OCI-M1 (cell line): Measurements from ENCODE around the gene LRRC56.

Source experiments
- DNase-seq: peaks from one replicate; lab custom pipeline; 2025; lab: John Stamatoyannopoulos, UW

LRRC56 gene

DNA sequence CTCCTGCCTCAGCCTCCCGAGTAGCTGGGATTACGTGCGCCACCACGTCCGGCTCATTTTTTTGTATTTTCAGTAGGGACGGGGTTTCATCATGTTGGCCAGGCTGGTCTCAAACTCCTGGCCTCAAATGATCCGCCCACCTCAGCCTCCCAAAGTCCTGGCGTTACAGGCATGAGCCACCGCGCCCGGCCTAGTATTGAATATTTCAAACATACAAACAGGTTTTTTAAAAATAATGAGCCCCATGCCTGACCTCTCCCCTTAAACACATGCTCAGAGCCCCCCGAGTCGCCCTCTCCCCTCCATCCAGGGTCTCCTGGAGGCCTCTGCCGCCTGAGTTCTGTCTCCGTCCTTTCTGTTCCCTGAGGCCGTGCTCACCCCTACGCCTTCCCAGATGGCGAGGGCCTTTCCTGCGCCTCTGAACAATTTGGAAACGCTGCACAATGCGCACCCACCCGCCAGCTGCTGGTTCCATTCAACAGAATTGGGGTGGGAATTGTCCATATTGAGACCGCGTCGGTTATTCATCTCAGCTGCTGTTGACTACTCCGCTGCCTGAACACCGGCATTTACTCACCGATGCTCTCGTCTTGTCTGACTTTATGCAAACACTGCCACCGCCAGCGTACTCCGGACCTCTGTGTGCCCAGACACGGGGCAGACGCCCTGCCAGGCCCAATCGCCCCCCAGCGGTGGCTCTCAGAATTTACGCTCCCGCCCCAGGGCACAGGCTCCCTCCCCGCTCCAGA lies 16.7 kb upstream of the LRRC56 start:
- DNase-seq: no peak

- no peak for DNase-seq
Measured at GRCh38 chr11:521177-521688, 16.1 kb upstream of the LRRC56 start.

- no peak for DNase-seq
Measured at GRCh38 chr11:526192-526591, 11.1 kb upstream of the LRRC56 start.

GRCh38 chr11:528166-528814 lies 9.0 kb upstream of the LRRC56 start:
- DNase-seq: no peak

DNA sequence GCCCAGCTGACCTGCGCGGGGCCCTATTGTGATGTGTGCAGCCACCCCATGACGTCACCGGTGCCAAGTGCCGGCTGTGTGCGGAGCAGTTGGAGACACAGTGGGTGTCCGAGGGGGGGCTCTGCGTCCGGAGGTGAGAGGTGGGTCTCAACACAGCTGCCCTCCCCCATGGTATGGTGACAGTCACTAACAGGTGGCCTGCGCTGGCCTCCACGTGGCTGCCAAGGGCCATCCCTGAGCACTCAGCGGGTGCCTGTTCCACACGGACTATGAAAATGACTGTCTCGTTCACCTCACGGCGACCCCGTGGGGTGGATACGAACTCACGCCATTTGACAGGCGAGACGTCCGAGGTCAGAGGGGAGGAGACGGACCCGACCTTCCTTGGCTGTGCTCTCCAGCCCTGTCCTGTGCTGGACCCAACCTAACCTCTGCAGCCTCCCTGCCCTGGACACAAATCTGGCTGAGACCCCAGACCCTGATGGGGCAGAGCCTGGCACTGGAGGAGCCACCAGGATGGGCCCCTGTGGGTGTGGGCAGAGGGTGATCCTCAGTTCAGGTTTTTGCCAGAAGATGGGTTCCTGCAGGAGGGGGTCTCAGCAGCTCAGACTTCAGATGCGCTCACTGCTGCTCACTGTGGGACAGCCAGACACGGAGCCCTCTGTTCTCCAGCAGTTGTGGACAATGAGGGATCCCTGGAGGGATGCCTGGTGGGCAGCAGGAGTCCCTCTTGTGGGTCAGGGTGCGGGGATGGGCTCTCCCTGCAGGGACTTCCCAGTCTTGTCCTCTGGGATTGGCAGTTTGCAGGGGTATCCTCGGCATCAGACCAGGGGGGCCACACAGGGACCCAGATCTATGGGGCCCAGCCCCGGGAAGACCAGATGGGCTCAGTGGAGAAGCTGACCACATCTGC lies 8.3 kb upstream of the LRRC56 start:
- no peak for DNase-seq

DNA sequence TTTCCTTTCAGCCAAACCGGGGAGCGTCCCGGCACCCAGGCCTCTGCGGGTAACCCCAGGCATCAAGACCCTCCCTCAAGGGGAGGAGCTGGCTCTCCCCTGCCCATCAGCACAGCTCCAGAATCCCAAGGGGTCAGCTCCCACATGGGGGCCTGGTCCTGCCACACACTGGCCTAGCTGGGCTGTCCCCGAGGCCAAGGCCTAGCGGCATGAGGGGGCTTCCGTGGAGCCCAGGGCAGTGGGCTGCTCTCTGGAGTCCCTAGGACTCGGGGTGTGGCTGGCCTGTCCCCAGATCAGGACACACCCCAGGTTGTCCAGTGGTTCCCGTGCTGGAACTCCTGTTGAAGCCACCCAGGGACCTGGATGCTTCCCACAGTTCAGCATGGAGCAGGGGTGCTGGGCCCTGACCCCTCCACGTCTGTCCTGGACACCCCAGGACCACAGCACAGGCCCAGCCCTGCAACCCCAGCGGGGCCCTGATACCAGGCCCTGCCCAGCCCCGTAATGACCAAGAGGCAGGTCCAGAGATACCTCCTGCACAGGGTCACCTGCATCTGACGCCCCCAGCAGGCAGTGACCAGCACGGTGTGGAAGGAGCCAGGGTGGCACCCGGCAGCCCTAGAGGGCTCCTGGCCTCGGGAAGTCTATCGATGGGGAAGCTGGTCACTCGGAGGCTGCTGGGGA lies 7.5 kb upstream of the LRRC56 start:
- no peak for DNase-seq

DNA sequence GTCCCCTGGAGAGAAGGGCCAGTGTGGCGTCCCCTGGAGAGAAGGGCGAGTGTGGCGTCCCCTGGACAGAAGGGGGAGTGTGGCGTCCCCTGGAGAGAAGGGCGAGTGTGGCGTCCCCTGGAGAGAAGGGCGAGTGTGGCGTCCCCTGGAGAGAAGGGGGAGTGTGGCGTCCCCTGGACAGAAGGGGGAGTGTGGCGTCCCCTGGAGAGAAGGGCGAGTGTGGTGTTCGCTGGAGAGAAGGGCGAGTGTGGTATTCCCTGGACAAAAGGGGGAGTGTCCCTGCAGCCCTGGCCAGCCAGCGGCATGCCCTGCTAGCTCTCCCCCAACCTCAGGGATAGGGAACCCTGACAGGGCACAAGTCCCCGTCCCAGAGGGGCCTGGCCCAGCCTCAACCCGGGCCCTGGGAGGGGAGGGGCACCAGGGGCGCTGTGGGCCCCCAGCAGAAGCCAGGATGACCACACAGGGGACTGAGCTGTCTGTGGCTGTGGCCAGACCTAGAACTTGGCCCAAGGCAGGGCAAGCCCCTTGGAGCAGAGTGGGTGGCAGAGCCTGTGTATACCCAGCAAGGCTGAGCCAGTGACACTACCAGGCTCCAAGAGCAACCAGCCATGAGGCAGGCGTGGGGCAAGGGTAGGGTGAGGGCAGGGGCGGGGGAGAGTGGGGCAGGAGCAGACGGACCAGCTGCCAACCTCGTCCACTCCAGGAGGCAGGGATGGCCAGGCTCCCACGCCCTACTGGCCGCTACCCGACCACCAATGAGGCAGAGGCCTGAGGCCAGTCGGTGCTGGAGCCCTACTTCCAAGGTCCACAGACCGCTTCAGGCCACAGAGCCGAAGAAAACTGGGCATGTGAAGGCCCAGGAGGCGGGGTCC lies 6.1 kb upstream of the LRRC56 start:
- DNase-seq: no peak

GRCh38 chr11:531919-532526 lies 5.3 kb upstream of the LRRC56 start:
- no peak for DNase-seq

GRCh38 chr11:532527-532985 lies 4.8 kb upstream of the LRRC56 start:
- DNase-seq: no peak

GRCh38 chr11:532986-533585 lies 4.2 kb upstream of the LRRC56 start:
- no peak for DNase-seq

- no peak for DNase-seq
Measured at GRCh38 chr11:533586-534395, 3.5 kb upstream of the LRRC56 start.

DNA sequence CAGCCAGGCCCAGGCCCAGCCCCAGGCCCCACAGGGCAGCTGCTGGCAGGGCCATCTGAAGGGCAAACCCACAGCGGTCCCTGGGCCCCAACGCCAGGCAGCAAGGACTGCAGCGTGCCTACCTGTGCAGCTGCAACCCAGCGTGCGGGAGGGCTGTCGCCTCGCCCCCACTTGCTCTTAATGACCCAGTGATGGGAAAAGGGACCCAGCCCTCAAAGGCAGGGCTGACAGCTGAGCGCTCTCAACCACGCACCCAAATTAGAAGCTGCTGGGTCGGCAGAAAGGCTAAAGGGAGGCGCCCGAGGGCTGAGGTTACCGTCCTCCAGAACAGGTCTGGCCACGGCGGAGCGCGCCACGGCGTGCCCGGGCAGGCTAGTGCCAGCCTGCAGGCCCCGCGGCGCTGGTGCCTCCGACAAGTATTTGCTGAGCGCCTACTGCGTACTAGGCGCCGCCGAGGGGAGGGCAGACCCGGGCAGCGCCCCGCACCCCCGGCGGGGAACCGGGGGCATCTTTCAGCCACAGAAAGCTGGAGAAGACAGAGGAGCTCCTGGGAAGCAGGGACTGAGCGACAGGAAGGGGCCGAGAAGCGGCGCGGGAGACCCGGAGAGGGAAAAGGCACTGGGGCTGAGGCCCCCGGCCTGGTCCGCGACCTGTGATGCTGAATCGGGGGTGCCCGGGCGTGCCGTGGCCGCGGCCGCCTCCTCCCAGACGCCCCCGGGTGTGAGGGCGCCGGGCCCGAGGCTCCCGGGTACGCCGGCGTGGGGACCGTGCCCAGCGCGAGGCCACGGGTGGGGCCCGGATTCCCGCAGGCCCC lies 2.7 kb upstream of the LRRC56 start:
- DNase-seq: no peak

DNA sequence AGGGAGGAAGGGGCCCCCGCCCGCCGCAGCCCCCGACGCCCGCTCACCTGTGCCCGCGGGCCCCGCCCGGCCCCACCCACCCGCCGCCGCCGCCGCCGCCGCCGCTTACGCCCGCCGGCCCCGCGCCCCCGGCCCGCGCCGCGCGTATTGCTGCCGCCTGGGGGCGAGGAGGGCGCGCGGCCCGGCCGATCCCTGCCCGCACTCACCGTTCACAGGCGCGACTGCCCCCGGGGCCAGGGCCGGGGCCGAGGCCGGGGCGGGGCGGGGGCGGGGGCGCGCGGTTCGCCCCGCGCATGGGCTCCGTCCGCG lies 2.2 kb upstream of the LRRC56 start:
- no peak for DNase-seq

DNA sequence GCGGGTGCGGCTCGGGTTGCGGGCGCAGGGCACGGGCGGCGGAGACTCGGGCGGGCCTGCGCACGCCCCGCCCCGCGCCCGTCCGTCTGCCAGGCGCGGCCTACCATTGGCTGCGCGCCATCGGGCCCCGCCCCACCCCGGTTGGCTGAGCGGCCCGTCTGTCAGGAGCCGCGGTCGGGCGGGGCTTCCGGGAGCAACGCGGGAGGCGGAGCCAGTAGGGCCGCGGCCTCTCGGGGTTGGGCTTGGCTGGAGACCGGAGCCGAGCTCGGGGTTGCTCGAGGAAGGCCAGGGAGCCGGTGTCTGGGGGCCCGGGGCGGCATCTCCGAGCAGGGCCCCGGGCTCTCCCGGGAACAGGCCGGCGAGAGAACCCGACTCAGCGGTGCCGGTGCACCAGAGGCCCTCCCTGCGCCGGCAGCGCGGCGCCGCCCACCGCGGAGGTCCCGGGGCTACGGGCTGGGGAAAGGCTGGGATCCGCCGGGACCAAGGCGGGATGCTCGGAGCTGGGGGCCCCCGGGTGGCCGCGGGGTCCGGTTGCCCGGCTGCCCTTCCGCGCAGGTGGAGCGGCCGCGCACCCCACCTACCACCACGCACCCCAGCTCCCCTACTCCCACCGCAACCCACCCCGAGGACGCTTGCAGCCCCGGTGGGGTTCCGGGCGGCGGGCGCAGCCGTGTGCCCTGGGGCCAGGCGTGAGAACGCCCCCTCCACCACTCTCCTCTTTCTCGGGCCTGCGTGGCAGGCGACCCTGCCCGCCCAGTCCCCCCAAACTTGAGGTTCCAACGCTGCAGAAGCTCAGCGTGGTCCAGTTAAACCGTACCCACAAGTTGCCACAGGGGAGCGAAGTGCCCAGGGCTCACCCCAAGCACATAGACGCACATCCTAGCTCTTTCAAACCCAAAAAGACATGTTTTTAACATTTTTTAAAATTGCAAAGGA lies 1.5 kb upstream of the LRRC56 start, which contains the start of gene HRAS:
Gene HRAS (minus strand): TSS at position 58 of the 936 bp plus-strand sequence.
- DNase-seq: peak; percentile 97

DNA sequence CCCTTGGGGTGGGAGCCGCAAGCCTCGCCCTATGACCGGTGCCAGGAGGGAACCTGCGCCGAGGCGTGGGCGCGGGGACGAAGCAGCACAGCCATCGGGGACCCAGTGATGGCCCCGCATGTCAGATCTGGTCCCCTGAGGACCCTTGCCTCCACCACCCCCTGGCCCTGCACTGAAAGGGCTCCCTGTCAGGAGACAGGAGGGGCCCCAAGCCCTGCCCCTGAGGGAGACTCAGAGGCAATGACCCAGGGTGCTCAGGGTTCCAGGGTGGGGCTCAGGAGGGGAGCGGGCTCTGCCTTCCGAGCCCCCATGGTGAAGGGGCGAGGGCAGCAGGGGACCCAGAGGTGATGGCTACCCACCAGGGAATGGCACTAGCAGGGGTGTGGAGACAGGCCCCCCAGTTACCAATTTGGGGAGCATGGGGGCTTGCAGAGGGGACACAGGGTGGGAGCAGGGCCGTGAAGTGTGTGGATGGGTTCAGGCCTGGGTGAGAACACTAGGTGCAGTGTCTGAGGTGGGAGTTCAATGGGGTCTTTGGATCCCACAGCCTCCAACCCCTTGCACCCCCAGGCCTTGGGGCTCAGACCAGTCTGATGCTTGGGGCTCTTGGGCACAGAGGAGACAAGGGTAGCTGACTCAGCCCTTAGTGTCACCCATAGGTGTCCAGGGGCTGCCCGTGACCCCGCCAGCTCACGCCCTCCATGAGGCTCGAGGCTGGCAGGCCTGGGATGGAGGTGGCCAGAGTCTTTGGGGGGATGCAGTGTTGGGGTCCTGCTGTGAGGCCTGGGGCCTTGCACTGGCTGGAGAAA lies 499 bp downstream of the LRRC56 start:
- DNase-seq: no peak

DNA sequence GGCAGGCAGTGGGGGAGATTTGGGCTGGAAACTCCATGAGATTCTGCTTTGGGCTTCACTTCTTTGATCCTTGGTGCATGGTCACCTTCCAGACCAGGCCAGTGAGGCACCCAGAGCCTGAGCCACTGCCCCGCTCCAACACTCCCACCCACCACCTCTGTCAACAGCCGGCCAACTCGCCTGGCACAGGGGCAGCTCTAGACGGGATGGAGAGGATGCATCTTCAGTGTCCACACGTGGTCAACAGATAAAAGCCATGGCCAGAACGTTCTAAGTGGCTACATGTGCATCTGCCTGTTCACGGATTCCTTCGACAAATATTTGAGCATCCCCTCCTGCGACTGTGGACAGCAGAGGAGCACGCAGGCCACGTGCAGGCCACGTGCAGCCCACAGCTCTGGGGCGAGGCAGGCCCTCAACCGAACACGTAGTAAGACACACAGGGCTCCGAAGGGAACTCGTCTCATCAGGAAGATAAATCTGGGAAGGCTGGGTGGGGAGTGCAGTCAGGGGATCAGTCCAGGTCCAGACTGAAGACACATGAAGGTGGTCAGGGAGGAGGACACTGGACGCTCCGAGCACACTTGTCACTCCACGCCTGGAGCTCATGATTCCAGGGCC lies 1.2 kb downstream of the LRRC56 start:
- DNase-seq: no peak
